Transverse colon (tissue), 4 donors: ENCODE measurements around the gene ABHD12.

ENCODE experiments used
- POLR2A ChIP-seq: fragments of 450-650 bp; IDR thresholded peaks from one replicate; pipeline ENCODE4 v1.6.1; 2016; ENCODE audit warnings: antibody characterized with exemption, mild to moderate bottlenecking, moderate library complexity
- POLR2AphosphoS5 ChIP-seq, 3 donors: sonication (generic); formaldehyde crosslinking; IDR thresholded peaks; one replicate each; pipeline ENCODE4 v1.6.1; 2016; ENCODE audit warnings: antibody characterized with exemption in 3 of 3
- TF ChIP-seq, protein P1 (sequence below), 5 experiments: fragments of 200-600 bp in 3 of 5; fragments of 450-650 bp in 2 of 5; sonication (generic) in 3 of 5; IDR thresholded peaks; 1 replicate in 2 of 5; 2 replicates in 3 of 5; pipeline ENCODE4 v1.5.1; 2016 to 2017; ENCODE audit warnings: antibody characterized with exemption in 5 of 5, inconsistent platforms in 3 of 5, mild to moderate bottlenecking in 2 of 5, moderate library complexity in 1 of 5

DNA sequence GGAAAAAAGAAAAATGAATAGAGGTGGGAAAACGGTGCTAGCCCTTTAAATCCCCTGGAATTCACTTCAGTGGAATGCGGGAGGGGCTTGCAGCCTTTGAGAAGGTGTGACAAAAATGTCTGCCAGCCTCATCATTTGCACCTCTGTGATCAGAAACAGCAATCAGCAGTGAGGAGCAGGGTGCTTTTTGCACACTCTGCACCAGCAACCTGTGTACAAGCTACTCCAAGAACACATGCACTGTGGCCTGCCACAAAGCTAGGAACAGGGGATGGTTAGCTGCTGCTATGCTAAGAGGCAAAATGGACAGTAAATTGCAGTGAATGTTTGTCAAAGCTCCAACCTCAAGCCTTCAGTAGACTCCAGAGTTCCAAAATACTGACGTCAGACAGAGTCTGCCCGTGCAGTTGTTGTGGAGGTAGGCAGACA lies 46.5 kb upstream of the ABHD12 start:
- TF ChIP-seq POLR2AphosphoS5 (IDR thresholded peaks at IDR 0.05) (no peak), POLR2A (no peak)
- TF ChIP-seq, protein P1, sequence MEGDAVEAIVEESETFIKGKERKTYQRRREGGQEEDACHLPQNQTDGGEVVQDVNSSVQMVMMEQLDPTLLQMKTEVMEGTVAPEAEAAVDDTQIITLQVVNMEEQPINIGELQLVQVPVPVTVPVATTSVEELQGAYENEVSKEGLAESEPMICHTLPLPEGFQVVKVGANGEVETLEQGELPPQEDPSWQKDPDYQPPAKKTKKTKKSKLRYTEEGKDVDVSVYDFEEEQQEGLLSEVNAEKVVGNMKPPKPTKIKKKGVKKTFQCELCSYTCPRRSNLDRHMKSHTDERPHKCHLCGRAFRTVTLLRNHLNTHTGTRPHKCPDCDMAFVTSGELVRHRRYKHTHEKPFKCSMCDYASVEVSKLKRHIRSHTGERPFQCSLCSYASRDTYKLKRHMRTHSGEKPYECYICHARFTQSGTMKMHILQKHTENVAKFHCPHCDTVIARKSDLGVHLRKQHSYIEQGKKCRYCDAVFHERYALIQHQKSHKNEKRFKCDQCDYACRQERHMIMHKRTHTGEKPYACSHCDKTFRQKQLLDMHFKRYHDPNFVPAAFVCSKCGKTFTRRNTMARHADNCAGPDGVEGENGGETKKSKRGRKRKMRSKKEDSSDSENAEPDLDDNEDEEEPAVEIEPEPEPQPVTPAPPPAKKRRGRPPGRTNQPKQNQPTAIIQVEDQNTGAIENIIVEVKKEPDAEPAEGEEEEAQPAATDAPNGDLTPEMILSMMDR (IDR thresholded peaks at IDR 0.05): no peak
